ENCODE measurements around the gene BRD7.
A peak's percentile ranks its signal among the peaks of the same experiment; 100 is the strongest.

Gene BRD7

DNA sequence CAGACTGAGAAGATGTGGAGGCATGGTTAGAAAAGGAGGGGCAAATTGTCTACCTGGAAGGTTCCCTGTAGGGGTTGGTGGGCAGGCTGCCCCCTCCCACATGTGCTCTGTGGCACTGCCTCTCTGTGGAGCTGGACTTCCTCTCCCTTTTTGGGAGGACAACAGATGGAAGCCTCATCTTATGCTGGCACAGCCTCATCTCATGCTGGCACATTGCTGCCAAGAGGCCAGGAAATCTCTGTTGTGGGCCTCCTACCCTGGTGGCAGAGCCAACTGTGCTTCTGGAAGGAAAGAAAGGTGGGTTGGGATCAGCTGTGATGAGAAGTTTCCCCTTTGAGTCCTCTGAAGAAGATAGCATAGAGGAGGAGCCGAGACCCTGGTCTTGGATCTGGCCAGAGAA, 19.7 kb upstream of the BRD7 start:
- no peak for DNase-seq

DNA sequence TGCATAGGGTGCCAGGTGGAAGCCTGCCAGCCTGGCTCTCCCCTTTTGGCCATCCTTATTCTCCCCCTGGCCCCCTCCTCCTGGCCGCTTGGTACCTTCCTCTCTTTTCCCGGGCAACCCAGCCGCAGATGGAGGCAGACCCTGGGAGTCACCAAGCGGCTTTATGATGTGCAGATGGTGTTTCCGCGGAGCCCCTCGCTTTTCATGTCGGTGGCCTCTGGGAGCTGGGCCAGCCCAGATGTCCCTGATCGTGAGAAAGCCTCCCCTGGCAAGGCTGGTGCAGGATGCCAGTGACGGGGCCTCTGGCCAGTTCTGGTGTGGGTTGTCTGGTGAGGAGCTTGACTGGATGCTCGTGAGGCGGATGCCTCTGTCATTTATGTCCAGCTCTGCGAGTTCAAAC, 18.0 kb upstream of the BRD7 start:
- no peak for DNase-seq

DNA sequence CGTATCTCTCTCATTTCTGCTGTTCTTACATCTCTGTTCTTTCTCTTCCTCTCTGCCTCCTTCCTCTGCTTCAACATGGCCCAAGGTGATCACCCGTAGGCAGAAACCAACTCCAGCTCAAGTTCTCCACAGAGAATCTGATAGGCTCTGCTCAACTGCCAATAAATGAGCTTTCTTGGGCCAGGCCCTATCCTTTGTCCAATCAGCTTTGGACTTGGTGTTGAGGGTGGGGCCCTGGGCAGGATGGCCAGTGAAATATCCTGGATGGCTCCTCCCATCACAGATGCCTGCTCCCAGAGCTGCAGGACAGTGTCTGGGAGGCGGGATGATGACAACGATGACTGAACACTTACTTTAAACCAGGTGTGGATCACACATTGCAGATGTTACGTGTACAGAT, 17.4 kb upstream of the BRD7 start:
- no peak for DNase-seq

DNA sequence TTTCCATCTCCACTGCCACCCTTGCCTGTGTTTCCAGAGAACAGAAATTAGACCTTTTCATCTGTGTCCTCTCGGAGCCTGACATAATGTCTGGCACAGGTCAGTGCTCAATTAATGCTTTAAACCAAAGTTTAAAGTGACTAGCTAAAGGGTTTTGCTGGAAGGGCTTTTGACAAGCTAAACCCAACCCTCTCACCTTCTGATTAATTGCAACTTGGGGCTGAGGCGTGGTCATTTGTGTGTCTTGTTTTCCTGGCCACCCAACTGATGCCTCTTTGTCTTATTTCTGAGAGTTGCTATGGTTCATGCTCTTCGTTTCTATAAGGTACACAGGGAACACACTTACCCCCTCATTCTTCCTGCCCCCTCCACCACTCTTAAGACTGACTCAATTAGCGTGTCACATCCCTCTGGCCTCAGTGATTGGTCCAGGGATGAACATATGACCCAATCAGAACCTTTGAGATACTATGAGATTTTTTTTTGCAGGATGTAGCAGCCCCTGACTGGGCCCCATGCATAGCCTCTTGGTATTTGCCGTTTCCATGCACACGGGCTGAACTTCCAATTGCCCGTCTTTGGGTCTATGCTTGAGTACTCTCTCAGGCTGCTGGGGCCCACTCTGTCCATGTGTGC, 15.8 kb upstream of the BRD7 start:
- DNase-seq: no peak

DNA sequence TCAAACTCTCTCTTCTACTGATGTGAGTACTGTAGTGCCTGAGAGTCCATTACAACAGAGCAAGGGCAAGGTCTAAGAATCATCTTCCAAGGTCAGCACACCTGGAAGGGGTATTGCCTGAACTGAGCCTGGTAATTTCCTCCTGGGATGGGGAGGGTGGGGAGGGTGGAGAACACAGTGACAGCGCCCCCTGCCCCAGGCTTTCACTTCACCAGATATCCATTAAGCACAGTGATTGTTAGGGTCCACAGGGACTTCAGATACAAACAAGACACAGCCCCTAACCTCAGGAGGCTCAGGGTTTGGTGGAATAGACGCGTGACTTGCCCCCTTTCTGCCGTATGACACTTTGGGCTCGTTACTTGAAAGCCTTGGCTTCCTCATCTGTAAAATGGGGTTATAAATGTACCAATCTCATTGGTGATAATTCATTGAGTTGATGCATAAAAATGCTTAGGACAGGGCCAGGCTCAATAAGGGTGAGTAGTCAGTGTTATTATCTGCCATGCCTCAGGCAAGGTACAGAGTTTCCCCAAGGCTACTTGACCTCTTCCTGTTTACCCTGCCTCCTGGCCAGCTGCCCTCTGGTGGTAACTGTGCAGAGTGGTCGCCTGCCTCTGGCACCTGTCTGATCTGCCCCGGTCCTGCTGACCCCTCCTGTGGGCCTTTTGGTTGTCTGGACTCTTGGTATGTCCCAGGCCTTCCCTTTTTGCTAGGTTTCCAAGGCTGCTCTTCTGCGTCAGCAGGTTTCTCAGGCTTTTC, 13.1 kb upstream of the BRD7 start:
- no peak for DNase-seq

DNA sequence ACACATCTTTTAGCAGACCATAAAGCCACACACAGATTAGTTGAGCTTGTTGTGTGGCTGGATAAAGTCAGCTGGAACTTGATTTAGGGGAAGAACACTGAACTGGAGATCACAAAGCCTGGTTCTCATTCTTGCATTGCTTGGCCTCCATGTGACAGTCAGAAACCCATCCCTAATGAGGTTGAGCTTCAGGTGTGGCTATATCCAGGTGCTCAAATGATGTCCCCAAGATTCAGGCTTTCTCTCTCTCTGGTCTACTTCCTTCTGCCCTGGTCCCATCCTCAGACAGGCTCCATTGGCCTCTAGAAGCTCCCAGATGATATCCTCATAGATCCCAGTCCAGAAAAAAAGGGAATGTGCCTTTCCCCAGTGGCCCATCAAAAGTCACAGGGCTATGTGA, 9.6 kb upstream of the BRD7 start:
- DNase-seq: no peak

DNA sequence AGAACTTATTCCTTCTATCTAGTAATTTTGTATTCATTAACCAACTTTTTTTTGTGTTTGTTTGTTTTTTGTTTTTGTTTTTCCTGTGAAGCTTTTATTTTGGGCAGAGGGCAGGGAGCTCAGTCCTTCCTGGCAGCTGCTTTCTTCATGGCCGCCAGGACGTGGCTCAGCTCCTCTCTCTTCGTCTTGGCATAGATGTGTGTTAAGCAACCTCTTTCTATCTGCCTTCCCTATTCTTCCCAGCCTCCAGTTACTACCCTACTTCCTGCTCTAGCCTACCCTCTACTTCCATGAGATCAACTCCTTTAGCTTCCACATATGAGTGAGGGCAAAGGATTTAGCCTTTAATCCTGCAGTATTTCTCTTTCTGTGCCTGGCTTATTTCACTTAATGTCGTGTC, 8.2 kb upstream of the BRD7 start:
- no peak for DNase-seq

DNA sequence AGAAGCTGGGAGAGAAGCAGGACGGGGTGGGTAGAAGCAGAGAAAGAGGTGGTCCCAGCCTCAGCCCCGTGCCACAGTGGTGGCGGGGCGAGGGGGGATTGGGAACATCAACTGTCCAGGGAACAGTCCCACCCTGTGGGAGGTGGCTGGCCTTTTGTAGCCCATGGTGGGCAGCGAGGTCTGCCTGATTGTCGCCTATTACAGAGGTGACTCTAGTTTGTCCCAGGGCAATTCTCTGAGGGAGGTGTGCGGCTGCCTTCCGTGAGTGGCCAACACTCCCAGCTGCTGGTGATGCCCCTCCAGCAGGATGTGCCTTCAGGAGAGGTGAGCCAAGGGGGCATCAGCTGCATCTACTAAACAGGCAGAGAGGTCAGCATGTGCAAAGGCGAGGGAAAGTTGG, 5.0 kb upstream of the BRD7 start:
- no peak for DNase-seq

DNA sequence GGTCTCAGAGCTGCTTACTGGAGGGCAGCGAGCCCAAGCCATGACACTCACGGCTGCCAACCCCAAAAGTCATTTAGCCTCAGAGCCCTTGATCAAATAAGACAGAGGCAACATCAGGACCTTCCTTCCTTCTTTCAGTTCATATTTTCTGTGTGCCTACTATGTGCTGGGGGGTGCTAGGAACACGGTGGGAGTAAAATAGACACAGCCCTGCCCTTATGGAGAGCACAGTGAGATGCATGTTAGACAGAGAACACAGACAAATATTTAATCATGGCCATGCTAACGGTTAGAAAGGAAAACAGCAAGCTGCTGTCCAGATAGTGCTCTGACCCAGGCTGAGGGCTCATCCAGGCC, 4.5 kb upstream of the BRD7 start:
- DNase-seq: no peak

DNA sequence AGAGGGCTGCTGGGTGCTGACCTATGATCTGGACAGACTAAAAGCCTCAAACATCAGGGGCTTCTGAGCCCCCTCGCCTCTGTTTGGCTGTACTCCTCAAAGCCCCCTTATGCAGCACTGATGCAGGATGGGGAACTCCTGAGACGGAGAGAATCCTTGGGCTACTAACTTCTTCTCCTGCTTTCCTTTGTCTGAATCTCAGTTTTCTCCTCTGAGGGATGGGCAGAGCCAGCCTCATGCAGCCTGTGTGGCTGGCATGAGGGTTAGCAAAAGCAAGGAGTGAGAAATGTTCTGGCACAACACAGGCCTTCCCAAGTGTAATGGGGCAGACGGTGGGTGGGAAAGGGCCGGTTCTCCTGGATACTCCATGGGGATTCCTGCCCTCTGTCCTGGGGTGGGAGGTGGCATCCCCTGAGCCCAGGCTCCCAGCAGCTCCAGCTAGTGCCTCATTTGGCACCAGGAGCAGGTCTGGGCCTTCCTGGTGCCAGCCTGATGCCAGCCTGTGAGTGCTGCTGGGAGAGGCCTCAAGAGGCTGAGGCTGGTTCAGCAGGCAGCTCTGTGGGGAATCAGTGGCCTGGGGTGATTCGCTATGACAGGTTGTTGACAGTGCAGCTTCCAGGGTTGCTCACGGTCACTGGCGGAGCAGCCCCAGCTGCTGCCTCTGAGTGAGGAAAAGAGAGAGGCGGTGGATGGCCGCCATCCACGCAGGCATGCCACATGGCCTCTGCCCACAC, 4.0 kb upstream of the BRD7 start:
- peak; percentile 89 for DNase-seq

DNA sequence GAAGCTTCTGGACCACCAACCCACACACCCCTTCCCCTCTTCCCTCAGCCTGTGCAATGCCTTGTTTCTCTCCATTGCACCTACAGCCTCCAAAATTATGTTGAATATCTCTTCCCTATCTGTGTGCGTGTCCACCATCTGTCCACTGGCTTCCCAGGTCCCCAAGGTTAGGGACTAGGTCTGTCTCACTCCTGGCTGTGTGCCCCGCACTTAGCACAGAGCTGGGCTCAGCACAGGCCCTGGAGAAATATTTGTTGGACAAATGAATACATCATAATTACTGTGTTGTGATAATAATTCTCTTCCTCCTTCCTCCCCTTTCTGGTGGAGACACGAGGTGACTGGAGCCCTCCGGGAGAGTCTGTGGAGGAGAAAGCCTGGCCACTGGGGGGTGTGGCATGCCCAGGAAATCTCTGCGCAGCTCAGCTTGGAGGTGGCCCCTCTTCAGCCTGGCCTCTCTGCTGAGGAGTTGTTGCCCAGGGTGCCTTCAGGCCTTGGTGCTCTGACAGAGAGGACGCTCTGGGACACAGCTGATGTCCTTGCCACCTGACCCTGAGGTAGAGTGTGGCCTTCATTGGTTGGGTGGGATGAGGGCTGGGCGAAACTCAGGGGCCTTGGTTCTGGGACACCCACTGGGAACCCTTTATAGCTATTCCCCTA, 3.3 kb upstream of the BRD7 start:
- DNase-seq: peak; percentile 73

DNA sequence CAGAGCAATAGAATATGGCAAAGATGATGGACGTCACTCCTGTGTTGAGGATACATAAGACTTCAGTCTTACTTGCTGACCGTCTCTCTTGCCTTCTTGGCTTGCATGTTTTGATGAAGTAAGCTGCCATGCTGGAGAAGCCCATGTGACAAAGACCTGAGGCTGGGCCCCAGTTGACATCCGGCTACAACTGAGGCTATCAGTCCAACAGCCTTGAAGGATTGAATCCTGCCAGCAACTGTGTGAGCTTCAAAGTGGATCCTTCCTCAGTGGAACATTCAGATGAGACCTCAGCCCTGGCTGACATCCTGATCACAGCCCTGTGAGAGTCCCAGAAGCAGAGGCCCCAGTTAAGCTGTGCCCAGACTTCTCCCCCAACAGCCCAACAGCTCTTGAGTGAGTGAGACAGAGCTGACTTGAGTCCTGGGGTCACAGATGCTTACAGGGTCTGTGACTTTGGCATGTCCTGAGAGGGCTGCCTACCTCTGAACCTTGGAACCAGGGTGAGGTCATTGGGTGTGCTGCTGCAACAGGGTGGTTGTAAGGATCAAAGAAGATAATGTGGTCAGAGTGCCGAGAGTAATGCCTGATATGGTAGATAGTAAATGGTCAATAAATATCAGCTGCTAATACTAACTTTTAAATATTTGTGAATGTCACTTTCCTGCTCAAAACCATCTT, 2.4 kb upstream of the BRD7 start:
- no peak for DNase-seq

DNA sequence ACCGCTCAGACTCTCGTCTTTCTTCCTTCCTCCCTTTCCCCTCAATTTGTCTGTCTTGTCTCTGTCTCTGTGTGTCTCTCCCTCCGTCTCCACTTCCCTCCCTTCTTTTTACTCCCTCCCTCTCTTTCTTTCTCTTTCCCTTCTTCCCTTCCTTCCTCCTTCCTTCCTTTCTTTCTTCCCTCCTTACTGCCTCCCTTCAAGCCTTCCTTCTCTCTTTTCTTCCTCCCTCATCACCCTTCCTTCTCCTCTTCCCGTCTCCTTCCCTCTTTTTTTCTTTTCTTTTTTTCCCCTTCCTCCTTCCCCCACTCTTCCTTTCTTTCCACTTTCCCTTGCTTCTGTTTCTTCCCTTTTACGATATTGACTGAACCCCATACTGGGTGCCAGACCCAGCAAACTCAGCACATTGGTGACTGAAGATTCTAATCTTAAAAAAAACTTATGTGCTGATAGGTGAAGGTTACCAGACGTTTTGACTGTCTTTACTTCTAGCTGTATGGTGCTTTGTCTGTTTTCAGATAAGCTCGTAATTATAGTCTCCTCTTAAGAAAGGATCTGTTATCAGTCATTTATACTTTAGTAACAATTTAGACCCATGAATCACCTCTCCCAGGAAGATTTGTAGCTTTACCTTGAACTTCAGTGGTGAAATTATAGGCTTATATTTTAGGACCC, 481 bp upstream of the BRD7 start:
- DNase-seq: no peak

DNA sequence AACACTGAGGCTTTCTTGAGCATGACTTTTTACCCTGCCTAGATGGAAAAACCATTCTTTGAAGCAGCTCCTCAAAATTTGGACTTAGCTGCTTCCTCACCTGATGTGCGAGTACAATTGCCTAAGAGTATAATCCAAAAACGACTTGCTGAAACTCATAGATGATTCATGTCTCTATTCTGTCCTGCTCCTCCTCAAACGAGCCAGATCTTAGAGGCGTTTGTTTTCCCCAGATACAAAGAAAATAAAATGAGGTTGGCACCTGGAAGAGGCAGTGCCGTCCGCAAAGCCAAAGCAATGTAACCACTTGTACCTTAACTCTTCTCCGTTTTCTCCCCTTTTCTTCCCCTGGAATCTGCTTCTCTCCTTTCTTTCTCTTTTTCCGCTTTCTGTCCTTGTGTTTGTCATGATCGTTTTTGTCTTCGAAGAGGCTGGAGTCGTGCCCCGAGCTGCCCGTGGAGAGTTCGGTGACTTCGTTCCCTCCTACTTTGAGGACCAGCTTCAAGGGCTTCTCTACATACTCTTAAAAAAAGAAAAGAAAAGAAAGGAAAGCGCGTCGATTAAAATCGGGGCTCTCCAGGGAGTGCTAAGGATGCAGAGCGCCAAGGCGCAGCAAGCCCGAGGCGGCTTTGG, 895 bp downstream of the BRD7 start:
- no peak for DNase-seq

DNA sequence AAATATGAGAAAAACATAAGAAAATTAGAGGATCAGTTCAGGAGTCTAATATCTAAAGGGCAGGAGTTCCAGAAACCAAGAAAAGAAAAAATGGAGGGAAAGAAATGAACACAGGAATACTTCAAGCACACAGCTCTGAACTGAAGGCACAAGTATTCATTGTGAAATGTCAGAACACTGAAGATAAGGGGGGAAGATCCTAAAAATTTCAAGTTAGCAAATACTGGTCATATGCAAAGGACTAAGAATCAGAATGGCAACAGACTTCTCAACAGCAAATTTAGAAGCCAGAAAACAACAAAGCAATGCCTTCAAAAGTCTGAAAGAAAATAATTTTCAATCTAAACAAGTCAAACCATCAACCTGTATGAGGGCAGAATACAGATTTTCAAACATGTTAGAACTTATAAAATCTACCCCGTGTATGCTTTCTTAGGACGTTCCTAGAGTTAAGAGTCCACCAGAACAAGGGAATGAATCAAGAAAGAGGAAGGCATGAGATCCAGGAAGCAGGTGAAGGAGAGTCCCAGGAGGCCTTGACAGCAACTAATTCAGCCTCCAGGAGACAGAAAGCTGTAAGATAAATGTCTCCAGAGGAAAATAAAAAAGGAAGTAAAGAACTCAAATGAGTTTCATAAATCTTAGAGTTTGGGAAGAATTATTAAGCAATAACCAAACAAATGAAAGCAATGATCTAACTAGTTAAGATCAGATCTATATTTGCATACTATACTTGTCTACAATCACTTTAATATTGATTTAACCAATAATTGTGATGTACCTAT, 2.8 kb downstream of the BRD7 start:
- no peak for DNase-seq

DNA sequence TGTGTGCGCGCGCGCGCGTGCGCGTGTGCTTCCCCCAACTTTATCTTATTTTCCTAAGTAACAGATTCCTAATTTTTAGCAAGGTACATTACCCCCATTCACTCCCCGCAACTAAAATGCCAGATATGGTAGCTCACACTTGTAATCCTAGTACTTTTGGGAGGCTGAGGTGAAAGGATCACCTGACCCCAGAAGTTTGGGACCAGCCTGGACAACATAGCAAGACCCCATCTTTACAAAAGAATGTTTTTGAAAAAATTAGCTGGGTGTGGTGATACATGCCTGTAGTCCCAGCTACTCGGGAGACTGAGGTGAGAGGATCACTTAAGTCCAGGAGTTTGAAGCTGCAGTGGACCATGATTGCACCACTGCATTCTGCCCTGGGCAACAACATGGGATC, 5.1 kb downstream of the BRD7 start:
- DNase-seq: no peak

DNA sequence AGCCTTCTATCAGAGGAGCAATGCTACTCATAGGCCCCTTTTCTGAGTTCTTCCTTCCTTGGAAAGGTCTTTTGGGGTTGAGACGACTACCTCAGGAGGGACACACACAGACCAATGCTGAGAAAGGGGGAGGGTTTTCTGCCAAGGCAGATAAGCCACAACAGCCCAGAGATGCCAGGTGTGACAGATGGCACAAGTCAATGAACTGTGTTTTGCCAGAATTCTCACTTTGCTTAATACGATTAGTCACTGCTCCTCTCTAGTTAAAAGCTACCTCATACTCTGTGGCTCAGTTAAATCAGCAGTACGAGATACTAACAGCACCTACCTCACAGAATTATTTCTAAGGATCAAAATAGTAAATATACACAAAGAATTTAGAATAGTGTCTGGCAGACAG, 8.0 kb downstream of the BRD7 start:
- no peak for DNase-seq

DNA sequence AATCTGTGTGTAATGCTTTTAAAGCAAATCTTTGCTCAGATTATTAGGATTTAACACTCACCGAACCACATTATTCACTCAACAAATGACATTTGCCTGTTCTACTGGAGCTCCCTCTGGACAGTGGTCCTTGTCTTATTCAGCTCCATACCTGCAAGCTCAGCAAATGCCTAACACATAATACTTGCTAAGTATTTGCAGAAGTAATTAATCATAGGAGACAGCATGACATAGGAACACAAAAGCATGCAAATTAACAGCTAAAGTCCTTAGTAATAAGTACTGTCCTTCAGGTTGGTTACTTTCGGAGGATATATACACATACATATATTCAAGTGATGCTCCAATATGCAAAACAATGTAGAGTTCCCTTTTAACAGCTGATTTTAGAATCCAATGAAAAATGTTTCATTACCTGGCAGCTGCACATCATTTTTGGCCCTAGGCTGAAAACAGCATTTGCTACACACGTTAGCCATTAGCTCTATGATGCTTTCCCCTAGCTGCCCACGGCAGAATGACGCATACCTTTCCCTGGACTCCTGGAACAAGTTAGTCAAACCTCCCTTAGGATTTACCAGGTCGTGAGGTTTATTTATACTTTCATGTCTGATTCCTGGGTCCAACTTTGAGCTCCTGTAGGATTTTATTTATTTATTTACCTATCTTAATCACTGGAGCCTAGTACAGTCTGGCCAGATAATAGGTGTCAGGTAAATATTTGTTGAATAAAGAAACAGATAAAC, 8.6 kb downstream of the BRD7 start:
- DNase-seq: no peak

DNA sequence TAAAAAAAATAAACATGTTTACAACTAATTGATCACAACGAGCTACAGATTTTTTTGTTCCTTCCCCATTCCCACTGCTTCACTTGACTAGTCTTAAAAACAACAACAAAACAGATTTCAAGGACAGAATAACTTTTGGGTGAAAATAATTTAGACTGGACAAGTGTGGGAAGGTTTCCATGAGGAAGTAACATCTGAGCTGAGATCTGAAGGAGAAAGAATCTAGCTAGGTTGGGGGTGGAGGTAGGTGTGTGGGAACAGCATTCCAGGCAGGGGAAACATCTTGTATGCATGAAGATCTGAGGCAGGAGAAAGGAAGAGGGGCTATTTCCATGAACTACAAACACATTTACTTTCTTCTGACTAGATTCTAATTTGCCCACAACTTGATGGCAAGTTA, 9.2 kb downstream of the BRD7 start:
- no peak for DNase-seq

DNA sequence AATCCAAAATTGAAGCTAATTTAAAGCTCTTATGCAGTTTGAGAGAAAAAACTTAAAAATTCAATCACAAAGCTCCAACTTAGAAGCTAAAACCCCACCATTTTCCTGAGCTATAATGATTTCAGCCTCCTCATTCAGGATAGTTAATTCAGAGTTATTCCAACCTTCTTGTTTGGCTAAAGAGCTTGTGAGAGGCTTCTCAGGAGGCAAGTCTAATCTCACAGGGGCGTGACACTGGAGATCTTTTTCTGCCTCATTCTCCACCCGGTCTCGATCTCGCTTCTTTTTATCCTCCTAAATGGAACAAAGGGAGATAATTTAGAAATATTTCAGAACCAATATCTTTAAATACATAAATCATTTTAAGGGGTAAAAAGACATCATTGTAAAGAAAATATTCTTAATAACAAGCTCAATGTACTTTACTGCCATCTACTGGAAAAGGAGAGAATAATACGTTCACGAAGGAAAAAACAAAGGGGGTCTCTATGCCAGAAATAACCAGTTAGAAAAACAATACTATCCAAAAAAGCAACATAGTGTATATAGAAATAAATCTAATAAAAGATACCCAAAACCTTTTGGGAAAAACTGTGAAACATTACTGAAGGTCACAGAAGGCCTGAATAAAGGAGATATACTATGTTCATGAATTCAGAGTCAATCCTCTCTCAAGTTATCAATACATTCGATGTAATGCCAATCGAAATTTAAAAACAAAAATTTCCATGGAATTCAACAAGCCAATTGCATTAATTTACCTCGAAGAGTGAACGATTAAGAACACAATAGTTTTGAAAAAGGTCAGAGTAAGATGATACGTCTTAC, 13.9 kb downstream of the BRD7 start:
- no peak for DNase-seq
